ENCODE measurements around the gene ANKLE1.
"Not testable (repeated sequence)": the region's sequence is repeated elsewhere in the genome, so short reads cannot be mapped to it uniquely, and the experiment has no call there.

The ANKLE1 gene

DNA sequence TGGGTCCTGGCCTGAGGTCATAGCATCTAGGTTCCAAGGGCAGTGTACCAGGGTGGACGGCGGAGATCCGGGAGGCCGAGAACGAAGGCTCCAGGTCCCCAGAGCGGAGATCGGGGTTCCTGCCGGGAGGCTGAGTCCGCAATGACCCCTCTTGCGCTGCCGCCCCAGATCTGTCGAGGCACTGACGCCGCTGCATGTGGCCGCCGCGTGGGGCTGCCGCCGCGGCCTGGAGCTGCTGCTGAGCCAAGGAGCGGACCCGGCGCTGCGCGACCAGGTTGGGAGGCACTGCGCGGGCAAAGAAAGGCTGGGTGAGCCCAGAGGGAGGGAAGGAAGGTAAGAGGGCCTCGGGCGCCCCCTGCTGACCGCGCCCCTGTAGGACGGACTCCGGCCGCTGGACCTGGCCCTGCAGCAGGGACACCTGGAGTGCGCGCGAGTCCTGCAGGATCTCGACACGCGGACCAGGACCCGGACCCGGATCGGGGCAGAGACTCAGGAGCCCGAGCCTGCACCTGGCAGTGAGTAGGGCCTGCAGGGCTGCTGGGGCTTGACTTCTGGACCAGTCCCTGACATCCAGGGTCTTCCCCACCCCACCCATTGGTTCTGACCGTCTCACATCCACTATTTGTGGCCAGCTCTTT, 906 bp downstream of the ANKLE1 start:
- DNase-seq (ENCODE audit: low spot score) = peak; percentile 92

GRCh38 chr19:17283504-17283996, 1.8 kb downstream of the ANKLE1 start:
- no peak for DNase-seq (ENCODE audit: low spot score)

GRCh38 chr19:17285415-17286135, 3.9 kb downstream of the ANKLE1 start:
- DNase-seq (ENCODE audit: low spot score) = no peak

- DNase-seq (ENCODE audit: low spot score) = no peak
Measured at GRCh38 chr19:17286263-17286662, 4.6 kb downstream of the ANKLE1 start.

GRCh38 chr19:17286752-17287151, 5.1 kb downstream of the ANKLE1 start:
- no peak for DNase-seq (ENCODE audit: low spot score)

- peak; percentile 87 for DNase-seq (ENCODE audit: low spot score)
Measured at GRCh38 chr19:17289489-17289888, 7.8 kb downstream of the ANKLE1 start.

GRCh38 chr19:17292301-17293074, 10.8 kb downstream of the ANKLE1 start:
- peak; percentile 87 for DNase-seq (ENCODE audit: low spot score)

DNA sequence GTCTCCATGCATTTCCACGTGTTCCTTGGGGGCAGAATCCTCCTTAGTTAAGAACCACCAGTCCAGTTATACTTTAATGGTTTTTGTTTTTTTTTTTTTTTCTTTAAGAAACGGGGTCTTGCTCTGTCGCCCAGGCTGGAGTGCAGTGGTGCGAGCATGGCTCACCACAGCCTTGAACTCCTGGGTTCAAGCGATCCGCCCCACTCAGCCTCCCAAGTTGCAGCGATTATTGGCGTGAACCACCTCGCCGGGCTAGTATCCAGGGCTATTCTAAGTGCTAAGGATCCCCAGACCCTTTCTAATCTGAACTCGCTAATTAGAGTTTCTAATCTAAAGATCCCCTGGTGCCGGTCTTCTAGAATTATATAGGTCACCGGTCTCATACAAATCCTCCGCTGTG, 11.9 kb downstream of the ANKLE1 start:
- no peak for DNase-seq (ENCODE audit: low spot score)

DNA sequence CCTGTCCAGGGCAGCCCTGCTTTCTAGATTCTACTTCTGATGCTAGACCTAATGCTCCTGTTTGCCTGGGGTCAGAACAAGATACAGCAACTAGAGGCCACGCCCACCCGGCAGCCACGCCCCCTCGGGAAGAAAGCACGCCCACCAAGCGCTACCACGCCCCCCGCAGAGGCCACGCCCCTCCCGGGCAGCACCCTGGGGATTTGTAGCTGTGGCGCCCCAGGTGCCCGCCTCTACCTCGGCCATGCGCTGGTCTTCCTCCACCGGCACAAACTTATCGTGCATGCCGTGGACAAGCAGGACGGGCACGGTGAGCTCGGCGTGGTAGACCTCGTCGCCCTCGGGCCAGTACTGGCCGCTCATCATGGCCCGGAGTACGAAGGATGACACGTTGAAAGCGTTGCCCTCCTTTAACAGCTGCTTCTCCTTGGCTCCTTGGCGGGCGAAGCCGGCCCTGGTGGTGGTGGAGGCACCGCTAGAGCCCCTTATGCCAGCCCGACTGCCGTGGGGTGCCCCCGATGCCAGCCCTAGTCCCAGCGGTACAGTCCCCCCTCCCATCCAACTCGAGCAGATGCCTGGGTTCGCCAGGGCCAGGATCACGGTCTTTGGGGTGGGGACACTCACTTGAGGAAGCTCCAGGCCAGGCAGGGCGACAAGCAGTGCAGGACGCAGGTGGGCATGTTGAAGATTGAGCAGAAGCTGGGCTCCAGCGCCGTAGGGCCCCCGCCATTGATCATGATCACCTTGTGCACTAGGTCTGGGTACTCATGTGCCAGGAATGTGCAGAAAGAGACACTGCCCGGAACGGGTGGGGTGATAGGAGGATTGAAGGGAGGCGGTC, 12.6 kb downstream of the ANKLE1 start:
- peak; percentile 86 for DNase-seq (ENCODE audit: low spot score)

DNA sequence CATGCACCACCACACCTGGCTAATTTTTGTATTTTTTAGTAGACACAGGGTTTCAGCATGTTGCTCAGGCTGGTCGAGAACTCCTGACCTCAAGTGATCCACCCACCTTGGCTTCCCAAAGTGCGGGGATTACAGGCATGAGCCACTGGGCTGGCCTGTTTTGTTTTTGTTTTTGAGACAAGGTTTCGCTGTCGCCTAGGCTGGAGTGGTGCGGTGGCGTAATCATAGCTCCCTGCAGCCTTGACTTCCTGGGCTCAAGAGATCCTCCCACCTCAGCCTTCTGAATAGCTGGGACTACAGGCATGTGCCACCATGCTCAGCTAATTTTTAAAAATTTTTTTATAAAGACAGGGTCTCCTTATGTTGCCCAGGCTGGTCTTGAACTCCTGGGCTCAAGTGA, 13.8 kb downstream of the ANKLE1 start:
- DNase-seq (ENCODE audit: low spot score) = not testable (repeated sequence)

DNA sequence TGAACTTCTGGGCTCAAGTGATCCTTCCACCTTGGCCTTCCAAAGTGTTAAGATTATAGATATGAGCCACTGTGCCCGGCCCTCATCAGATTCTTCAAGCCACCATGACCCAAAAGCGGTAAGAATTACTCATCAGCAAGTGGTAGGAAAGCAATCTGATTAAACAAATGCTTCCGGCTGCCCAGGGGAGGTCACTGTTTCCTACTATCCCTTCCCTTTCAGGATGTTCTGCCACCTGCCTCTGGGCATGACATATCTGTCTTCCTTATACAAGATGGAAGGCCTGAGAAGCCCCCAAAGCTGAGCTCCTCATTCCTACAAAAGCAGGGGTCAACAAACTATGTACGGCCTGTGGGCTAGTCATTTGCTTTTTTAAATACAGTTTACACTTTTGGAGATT, 14.6 kb downstream of the ANKLE1 start:
- DNase-seq (ENCODE audit: low spot score) = no peak

GRCh38 chr19:17296976-17297375, 15.3 kb downstream of the ANKLE1 start:
- DNase-seq (ENCODE audit: low spot score) = no peak

DNA sequence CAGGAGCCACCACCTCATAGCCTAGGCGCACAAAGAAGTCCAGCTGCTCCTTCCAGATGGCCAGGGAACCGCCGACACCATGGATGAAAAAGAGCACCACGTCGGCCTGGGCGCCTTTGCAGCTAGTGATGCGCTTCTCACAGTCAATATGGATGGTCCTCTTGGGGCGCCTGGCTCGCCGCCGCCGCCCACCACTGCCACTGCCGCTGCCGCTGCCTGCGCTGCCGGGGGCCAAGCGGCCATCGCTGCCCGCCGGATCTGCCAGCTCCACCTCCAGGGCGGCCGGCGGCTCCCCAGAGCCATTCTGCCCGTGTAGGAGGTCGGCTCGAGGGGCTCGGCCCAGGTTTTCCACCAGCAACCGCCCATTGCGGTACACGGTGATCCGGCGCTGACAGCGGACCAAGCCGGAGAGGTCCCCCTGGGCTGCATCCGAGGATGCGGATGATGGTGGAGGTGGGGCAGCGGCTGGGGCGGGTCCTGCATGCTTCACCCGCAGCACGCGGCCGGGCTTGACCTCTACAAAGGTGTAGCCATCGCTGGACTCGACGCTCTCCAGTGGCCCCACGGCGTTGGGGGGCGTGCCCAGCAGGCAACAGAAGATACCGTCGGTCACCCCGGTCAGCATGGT, 19.4 kb downstream of the ANKLE1 start:
- DNase-seq (ENCODE audit: low spot score) = no peak

- DNase-seq (ENCODE audit: low spot score) = no peak
Measured at GRCh38 chr19:17302391-17303166, 20.9 kb downstream of the ANKLE1 start.

DNA sequence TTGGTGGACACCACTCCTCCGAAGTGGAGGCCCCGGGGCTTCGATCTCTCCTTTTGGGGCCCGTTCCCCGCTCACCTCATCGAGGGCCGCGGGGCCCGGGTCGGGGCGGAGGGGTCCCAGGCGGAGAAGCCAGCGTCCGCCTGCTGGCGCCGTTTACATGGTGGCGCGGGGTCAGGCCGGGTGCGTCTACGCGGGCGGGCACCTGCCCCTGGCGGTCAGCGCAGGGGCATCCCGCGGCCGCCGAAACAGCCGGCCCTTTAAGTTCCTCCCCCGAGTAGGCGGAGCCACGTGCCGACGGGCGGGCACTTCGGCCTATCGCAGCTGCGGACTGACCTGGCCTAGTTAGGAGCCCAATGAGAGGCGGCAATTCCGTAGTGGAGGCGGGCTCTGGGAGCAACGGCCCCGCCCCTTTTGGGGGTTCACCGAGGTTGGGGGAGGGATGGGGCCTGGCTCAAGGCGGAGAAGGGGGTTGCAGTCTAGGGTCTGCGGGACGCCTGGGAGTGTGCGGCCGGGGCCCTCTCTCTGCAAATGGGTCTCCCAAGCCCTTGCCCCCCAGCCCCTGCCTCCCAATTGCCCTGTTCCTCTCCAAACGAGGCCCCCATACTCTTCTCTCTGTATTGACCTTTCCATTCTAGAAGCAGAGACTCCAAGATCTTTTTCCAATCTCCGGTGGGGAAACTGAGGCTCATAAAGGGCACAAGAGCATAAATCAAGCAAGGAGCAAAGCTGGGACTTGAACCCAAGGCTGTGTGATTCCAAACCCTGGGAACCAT, 21.7 kb downstream of the ANKLE1 start, which contains the start of gene ABHD8:
ABHD8 (minus strand) TSS at position 259 of the 773 bp plus-strand sequence. CDS start 1,809 bp downstream, outside the sequence.
- peak; percentile 97 for DNase-seq (ENCODE audit: low spot score)

- DNase-seq (ENCODE audit: low spot score) = no peak
Measured at GRCh38 chr19:17303940-17304267, 22.2 kb downstream of the ANKLE1 start.

DNA sequence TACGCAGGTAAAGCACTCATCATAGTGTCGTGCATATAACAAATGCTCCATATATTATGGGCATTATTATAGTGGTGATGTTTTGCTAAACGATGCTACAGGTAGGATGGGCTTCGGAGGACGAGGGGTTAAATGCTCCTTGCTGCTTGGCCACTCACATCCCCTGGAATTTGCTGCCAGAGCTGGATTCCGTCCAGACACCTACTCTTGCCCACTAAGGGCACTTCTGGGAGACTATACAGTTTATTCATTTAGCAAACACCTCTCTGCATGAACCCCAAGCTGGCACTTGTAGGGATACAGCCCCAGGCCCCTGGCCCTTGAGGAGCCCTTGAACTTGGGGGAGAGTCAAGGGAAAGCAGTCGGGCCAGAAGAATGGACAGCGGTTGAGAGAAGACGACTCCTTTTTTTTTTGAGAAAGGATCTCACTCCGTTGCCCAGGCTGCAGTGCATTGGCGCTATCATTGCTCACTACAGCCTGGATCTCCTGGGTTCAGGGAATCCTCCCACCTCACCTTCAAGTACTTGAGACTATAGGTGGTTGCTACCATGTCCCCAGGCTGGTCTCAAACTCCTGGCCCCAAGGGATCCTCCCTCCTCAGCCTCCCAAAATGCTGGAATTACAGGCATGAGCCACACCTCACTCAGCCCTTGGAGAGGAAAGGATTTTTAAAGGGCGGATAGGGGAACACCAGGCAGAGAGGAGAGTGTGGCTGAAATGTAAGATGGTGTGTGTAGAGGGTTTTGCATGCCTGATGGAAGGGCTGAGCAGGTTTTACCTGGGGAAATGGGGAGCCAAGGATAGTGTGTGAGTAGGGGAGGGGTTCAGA, 22.9 kb downstream of the ANKLE1 start:
- peak; percentile 44 for DNase-seq (ENCODE audit: low spot score)

- DNase-seq (ENCODE audit: low spot score) = no peak
Measured at GRCh38 chr19:17305216-17305516, 23.5 kb downstream of the ANKLE1 start.

Measured in ecto neural progenitor cell (in vitro differentiated cells).